ENCODE results near the gene PPP1R9A.

DNA sequence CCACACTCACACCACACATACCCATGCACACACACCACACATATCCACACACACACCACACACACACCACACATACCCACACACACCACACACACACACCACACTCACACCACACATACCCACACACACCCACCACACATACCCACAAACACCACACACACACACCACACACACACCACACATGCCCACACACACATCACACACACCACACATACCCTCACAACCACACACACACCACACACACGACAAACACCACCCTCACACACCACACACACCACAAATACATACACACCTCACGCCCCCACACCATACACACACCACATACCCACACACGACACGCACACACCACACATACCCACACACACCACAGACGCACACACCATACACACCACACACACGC is 297.2 kb downstream of the PPP1R9A start:
- TF ChIP-seq, protein P1, sequence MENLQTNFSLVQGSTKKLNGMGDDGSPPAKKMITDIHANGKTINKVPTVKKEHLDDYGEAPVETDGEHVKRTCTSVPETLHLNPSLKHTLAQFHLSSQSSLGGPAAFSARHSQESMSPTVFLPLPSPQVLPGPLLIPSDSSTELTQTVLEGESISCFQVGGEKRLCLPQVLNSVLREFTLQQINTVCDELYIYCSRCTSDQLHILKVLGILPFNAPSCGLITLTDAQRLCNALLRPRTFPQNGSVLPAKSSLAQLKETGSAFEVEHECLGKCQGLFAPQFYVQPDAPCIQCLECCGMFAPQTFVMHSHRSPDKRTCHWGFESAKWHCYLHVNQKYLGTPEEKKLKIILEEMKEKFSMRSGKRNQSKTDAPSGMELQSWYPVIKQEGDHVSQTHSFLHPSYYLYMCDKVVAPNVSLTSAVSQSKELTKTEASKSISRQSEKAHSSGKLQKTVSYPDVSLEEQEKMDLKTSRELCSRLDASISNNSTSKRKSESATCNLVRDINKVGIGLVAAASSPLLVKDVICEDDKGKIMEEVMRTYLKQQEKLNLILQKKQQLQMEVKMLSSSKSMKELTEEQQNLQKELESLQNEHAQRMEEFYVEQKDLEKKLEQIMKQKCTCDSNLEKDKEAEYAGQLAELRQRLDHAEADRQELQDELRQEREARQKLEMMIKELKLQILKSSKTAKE (IDR thresholded peaks at IDR 0.05; ENCODE audit: low read depth, poor library complexity, severe bottlenecking): no peak
- TF ChIP-seq, protein P2, sequence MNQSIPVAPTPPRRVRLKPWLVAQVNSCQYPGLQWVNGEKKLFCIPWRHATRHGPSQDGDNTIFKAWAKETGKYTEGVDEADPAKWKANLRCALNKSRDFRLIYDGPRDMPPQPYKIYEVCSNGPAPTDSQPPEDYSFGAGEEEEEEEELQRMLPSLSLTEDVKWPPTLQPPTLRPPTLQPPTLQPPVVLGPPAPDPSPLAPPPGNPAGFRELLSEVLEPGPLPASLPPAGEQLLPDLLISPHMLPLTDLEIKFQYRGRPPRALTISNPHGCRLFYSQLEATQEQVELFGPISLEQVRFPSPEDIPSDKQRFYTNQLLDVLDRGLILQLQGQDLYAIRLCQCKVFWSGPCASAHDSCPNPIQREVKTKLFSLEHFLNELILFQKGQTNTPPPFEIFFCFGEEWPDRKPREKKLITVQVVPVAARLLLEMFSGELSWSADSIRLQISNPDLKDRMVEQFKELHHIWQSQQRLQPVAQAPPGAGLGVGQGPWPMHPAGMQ (IDR thresholded peaks at IDR 0.05; ENCODE audit: borderline replicate concordance): no peak
- TF ChIP-seq, protein P3, sequence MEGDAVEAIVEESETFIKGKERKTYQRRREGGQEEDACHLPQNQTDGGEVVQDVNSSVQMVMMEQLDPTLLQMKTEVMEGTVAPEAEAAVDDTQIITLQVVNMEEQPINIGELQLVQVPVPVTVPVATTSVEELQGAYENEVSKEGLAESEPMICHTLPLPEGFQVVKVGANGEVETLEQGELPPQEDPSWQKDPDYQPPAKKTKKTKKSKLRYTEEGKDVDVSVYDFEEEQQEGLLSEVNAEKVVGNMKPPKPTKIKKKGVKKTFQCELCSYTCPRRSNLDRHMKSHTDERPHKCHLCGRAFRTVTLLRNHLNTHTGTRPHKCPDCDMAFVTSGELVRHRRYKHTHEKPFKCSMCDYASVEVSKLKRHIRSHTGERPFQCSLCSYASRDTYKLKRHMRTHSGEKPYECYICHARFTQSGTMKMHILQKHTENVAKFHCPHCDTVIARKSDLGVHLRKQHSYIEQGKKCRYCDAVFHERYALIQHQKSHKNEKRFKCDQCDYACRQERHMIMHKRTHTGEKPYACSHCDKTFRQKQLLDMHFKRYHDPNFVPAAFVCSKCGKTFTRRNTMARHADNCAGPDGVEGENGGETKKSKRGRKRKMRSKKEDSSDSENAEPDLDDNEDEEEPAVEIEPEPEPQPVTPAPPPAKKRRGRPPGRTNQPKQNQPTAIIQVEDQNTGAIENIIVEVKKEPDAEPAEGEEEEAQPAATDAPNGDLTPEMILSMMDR (IDR thresholded peaks at IDR 0.05 in 2 of 3, conservative IDR thresholded peaks at IDR 0.05 in 1 of 3; ENCODE audit: control insufficient read depth in 2 of 3, extremely low read depth in 1 of 3, insufficient read depth in 1 of 3, low read depth in 3 of 3, low read length in 3 of 3): no peak

All from GM12878 (cell line).